HG02973 (cell line): Measurements from ENCODE around the gene RPS2.
"Not testable (repeated sequence)": the region's sequence is repeated elsewhere in the genome, so short reads cannot be mapped to it uniquely, and the experiment has no call there.

Source experiments
- ATAC-seq: cut with Tn5 transposase; IDR thresholded peaks from one replicate; pipeline ENCODE4 v1.9.1; 2021; ENCODE audit warnings: moderate library complexity; ENCODE audit not compliant: unreplicated experiment

The RPS2 gene

DNA sequence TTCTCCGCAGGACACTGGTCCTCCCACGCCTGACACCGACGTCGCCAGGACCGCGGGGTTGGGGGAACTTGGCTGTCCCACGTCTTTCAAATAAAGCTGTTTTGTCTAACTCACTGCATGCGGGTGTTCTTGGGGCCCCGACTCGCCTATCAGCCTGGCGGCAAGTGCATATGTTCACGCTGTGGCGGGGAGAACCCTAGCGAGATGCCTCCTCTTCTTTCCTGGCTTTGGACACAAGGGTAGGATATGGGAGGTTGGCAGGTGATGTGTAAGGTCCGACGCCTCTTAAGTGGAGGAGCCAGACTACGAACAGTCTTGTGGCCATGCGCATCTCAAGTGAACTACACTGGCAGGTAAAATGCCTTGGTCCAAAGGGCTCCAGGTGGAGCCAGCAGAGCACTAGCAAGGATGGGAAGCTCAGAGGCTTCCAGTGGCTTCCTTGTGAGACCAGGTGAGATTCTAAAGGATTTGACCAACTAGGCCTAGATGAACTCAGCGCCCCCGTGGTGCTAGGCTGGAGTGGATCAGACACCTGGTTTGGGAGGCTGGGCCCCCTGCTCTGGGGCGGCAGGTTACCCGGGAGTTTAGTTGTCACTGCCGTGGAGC lies 873 bp upstream of the RPS2 start:
- ATAC-seq, result no peak

DNA sequence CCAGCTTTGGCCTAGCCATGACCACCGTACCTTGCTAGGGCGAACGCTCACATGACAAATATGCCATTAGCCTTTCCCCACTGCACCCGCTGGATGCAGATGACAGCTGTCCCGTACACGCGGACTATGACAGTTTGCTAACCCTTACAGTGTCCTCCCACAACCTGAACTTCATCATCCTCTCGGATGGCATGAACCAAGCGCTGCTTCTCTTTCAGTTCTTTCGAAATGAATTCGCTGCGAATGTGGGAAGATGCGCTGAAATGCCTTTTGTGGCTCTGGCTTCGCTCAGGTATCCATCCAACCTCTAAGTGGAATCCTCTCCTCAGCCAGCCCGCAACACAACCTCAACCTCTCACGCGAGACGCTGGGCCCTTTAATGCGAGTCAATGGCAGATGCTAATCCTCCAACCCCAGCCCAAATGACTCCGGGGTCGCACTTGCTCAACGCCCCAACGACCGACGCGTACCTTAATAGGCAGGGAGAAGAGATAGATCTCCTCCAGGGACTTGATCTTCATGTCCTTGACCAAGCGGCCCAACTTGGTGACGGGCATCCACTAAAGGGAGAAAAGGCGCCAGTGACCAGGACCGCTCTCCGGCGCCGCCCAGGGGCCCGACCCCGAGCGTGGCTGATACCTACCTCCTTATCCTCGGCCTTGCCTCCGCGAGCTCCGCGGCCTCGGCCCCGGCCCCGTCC lies 670 bp downstream of the RPS2 start:
- ATAC-seq, result peak; percentile 1

DNA sequence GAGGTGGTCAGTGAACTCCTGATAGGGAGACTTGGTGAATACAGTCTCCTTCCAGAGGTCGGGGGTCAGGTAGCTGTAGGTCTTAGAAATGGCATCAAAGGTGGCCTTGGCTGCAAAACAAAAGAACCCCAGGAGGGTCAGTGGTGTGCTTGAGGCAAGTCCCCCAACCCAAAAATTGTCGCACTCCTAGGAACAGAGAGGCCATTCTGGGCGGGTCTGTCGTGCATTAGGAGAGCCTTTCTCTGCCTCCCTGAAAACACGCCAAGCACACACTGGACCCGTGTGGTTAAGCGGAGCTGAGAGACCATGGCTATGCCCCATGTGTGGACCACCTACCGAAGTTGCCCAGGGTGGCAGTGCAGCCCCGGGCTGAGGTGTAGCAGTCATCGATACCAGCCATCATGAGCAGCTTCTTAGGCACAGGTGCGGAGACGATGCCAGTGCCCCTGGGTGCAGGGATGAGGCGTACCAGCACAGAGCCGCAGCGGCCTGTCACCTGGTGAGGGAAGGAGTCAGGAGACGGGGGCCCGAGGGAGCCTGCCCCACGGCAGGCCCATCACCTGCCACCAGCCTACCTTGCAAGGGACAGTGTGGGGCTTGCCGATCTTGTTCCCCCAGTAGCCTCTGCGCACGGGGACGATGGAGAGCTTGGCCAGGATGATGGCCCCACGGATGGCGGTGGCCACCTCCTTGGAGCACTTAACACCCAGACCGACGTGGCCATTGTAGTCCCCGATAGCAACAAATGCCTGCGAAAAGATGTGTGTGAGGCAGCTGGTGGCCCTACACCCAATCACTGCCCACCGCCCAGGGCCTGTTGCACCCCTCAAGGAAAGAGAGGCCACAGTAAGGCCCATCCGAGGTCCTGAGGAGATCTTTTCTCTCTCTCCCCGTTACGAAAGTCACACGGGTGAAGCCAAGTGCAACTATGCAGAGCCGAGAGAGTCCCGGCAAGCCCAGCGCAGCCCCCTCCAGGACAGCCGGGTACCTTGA lies 2.2 kb downstream of the RPS2 start:
- not testable (repeated sequence) for ATAC-seq

DNA sequence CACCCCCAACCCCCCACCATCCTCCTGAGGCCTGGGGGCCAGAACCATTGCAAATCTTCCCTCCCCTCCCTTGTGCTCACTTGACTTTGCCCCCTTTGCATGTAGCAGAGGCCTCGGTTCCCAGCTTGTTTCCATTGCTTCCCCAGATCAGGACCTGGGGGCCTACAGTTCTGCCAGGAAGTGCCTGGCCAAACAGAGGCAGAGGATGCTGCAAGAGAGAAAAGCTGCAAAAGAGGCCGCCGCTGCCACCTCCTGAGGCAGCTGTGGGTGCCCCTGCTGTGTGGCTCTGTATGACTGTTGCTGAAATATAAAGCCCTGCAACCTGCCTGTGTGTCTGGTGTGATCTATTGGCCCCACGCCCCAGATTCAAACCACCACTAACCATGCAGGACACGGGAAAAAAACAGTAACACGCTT lies 3.0 kb downstream of the RPS2 start:
- no peak for ATAC-seq

DNA sequence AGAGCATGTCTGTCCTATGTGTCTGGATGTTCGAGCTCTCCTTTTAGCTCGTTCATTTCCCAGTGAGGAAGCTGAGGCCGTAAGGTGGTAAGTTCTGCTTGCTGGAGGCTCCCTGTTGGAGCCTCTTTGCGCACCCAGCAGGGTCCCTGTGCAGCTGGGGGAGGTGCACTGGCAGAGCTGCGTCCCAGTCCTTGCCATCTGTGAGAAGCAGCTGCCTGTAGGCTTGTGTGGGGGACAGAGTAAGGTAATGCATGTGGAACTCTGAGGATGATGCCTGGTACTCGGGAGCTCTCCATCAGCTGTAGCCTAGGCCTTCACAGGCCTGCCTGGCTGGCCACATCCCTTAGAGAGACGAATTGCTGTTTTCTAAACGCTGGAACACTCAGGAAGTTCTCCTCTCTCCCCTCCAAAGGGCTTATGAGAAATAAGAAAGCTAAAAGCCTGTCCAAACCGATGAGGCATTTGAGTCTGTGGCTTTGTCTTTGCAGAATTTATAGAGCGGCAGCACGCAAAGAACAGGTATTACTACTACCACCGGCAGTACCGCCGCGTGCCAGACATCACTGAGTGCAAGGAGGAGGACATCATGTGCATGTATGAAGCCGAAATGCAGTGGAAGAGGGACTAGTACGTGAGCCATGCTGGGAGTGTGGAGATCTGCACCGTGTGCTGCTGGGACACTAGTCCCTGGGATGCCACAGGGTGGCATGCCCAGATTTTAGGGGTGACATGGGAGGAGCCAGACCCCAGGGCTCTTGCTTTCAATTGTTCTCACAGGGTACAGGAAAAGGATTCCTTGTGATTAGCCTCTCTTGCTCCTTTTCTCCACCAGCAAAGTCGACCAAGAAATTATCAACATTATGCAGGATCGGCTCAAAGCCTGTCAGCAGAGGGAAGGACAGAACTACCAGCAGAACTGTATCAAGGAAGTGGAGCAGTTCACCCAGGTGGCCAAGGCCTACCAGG lies 3.7 kb downstream of the RPS2 start:
- ATAC-seq, result no peak

DNA sequence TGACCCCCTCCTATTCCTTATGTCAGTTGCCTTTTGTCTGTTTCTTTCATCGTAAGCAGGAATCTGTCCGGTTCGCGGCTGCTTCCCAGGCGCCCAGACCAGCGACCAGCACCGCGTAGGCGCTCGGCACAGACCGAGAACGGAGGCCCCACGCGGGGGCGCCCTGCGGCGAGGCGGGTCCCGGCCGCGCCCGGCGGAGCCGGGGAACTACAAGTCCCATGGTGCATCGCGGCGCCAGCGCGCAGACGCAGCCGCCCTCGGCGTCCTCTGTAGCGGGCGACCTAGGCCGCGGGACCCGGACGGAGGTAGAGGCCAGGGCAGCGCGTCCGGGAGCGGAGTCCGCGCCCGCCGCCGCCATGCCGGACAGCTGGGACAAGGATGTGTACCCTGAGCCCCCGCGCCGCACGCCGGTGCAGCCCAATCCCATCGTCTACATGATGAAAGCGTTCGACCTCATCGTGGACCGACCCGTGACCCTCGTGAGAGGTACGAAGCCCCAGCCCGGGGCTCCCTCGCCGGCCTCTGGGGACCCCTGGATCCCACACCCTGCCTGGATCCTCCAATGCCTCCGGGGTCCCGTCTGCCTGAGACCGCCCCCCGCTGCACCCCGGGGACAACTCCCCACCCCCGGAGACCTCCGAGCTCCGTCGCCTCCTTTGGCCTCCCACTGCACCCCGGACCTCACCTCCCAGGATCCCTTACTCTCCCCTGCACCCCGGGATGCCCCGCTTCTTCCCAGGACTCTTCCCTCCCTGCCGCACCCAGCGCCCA lies 5.2 kb downstream of the RPS2 start, which contains the start of gene NDUFB10:
Gene NDUFB10, plus strand, starts transcription at position 270 of the 771 bp plus-strand sequence. Its CDS starts 87 bp downstream, at position 357.
- peak; percentile 73 for ATAC-seq

DNA sequence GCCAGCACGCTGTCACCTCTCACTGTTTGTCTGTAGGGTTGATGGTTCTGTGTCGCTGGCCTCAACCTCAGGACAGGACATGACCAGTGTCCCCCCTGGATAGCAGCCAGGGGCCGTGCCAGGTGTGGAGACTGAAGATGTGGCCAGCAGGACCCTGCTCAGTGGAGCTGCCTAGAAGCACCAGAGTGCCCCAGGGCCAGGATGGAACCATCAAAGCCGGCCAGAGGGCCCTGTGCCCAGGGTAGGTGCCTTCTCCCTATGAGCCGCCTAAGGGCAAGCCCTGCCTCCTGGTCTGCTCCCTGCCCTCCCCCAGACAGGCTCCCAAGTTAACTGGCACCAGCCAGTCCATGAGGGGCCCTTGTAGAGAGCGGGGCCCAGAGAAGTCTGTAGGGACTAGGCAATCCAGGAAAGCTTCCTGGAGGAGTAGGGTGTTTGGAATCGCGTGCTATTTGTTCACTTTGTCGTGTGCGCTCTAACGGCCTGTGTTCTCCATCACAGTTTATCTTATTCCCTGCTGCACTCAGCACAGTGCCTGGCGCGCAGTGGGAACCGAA lies 5.8 kb downstream of the RPS2 start:
- no peak for ATAC-seq

DNA sequence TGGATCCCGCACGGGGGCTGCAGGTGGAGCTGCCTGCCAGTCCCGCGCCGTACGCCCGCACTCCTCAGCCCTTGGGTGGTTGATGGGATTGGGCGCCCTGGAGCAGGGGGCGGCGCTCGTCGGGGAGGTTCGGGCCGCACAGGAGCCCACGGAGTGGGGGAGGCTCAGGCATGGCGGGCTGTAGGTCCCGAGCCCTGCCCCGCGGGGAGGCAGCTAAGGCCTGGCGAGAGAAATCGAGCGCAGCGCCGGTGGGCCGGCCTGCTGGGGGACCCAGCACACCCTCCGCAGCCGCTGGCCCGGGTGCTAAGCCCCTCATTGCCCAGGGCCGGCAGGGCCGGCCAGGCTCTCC lies 6.5 kb downstream of the RPS2 start:
- ATAC-seq, result not testable (repeated sequence)

DNA sequence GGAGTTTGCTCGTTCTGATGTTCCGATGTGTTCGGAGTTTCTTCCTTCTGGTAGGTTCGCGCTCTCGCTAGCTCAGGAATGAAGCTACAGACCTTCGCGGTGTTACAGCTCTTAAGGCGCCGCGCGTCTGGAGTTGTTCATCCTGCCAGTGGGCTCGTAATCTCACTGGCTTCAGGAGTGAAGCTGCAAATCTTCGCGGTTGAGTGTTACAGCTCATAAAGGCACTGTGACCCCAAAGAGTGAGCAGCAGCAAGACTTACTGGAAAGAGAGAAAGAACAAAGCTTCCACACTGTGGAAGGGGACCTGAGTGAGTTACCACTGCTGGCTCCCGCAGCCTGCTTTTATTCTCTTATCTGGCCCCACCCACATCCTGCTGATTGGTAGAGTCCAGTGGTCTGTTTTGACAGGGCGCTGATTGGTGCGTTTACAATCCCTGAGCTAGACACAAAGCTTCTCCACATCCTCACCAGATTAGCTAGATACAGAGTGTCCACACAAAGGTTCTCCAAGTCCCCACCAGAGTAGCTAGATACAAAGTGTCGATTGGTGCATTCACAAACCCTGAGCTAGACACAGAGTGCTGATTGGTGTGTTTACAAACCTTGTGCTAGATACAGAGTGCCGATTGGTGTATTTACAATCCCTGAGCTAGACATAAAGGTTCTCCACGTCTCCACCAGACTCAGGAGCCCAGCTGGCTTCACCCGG lies 7.0 kb downstream of the RPS2 start:
- ATAC-seq, result not testable (repeated sequence)

DNA sequence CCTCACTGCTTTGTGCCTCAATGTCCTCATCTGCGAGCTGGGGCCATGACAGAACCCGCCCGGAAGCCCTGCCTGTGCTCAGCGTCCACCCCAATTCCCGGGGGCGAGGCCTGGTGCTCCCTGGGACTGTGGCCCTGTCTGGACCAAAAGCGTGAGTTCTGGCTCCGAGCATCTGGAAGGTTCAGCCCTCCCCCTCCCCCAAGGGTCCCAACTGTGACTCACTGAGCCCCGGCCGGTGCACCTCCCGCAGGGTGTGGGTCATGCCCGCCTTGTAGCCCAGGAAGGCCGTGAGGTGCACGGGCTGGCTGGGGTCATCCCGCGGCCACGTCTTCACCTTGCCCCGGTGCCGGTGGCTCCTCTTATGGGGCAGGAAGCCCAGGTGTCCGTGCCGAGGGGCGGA lies 10.9 kb downstream of the RPS2 start:
- no peak for ATAC-seq

DNA sequence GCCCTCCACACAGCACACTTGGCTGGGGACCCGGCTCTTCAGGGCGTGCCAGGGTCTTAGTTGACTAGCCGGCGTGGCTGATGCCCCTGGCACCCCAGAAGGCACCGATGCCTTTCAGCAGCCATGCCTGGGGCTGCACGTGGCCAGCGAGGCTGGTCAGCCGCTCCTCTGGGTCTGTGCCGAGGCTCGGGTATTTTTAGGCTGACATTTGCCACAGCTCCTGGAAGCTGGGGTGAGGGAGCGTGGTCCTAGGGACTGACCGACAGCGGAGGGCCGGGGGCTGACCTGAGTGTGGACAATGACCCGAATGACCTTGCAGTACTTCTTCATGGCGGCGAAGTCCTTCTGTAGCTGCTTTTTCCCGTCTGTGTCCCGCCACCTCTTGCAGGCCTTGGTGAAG lies 14.1 kb downstream of the RPS2 start:
- ATAC-seq, result no peak

DNA sequence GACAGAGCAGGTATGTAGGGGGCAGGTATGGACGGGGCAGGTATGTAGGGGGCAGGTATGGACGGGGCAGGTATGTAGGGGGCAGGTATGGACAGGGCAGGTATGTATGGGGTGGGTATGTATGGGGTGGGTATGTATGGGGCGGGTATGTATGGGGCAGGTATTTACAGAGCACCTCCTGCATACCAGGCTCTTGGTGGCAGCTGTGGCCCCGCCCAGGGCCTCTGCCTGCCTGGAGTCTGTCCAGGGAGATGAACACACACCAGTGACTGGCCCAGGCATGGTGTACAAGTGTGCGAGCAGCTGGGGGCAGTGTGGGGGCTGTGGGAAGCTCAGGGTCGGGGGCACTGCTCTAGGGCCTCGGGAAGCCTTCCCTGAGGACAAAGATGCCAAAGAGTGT lies 14.6 kb downstream of the RPS2 start:
- ATAC-seq, result no peak

DNA sequence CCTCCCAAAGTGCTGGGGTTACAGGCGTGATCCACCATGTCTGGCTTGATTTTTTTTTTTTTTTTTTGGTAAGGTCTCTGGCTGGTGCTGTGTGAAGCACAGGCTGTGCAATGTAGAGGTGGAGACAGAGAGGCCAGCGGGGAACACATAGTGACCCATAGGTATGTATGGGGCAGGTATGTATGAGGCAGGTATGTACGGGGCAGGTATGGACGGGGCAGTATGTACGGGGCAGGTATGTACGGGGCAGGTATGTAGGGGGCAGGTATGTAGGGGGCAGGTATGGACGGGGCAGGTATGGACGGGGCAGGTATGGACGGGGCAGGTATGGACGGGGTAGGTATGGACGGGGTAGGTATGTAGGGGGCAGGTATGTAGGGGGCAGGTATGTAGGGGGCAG lies 15.1 kb downstream of the RPS2 start:
- no peak for ATAC-seq

DNA sequence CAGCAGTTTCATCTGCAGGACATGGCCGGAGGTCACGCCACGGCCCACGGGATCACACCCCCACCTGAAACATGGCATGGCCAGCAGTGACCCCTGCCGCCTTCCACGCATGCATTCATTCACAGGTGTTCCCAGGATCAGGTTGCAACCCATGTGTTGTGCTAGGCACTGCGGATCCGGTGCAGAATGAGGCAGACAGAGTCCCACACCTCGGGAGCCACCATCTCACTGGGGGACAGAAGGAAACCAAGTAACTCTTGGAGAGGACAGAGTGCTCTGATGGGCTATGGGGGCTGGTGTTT lies 17.3 kb downstream of the RPS2 start:
- ATAC-seq, result no peak

DNA sequence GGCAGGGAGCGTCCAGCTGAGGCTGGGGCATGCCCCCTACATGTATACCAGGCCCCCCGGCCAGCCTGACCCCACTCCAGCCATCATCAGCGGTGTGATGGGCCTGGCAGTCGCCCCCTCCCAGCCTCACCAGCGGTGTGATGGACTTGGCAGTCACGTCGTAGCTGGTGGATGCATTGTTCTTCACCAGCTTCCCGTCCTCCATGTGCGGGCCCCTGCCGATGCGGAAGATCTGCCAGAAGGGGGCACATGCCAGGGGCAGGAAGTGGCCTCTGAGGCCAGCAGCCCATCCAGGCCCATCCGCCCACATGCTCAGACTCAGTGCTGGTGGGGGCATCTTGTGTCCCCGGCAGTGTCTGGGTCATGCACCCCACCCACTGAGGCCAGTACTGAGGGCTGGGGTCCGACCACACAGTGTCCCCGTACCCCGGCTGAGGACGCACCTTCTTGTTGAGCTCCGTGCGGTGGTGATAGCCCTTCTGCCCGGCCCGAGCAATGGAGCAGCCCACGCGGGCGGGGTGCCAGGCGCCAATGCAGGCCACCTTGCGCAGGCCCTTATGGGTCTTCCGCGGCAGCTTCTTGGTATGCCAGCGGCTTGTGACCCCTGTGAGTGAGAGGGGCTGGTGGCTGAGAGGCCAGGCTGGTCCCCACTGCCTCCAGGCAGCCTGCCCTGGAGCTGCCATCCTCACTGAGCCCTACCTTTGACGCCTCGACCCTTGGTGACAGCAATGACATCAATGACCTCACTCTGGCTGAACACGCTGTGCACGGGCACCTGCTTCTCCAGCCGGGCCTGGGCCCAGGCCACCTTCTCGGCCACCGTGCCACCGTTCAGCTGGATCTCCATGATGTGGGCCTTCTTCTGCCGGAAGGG lies 17.9 kb downstream of the RPS2 start:
- ATAC-seq, result no peak

DNA sequence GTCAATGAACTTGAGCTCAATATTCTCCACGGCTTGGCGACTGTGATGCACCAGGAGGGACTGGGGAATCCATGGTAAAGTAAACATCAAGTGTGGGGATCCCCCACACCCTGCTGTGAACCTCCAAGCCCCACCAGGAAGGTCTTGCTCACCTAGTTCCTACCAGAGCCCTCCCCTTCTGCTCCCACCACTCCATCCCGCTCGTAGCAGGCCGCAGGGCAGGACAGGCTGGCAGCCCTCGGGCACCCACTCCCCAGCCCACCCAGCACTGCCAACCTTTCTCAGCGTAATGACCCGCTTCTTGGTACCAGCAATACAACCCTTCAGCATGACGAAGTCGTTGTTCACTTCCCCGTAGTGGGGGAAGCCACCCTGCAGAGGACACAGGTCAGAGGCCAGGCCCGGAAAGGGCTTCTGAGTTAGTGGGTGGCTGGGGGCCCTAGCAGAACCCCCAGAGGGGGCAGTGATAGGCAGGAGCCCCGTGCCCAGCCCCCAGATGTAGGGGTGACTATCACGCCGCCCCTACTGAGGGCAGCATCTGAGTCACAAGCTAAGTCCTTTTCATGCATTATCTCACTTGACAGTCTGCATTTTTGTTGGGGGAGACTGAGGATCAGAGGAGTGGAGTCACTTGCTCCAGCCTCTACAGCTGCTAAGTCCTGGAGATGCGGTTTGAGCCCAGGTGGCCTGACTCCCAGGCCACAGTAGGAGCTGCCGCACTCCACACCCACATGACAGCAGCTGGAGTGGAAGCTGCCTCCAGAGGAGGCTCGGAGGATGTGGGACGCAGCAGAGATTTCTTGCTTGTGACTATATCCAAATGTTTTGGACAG lies 18.9 kb downstream of the RPS2 start:
- ATAC-seq, result no peak

DNA sequence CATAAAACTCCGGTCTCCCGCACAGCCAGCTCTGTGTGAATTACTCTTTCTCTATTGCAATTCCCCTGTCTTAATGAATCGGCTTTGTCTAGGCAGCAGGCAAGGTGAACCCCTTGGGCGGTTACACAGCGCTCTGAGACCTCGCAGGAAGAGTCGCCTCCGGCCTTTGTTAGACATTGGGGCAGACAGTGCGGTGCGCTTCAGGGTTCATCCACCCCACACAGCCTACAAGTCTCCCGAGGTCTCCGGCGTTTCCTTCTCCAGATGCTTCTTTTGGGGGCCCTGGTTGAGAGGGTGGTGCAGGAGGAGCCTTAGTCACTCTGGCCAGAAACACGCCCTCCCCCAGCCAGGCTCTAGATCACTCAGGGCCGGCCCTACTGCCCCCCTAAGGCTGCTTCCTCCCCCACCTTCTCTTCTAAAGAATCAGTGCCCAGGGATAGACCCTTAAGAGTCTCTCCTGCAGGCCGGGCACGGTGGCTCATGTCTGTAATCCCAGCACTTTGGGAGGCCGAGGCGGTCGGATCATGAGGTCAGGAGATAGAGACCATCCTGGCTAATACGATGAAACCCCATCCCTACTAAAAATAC lies 19.9 kb downstream of the RPS2 start:
- no peak for ATAC-seq
